A172 (cell line): ENCODE data around the gene GAN. TPM values are rescaled to one million over a fixed set of nuclear protein-coding genes. Genes with fewer than 3 reads are reported as not detected.
"Not testable (repeated sequence)": the region's sequence is repeated elsewhere in the genome, so short reads cannot be mapped to it uniquely, and the experiment has no call there.

Experiments
- DNase-seq: peaks from one replicate; pipeline ENCODE4 v3.0.0-alpha.2; 2015; ENCODE audit warnings: low spot score
- total RNA-seq: library from RNA; depleted of rRNA; stranded (reverse); fragments of >200 nt; shearing (Covaris generic); gene quantifications from 2 replicates; pipeline ENCODE4 v1.2.3, GENCODE V29; 2014

The GAN gene
- total RNA-seq, 1 experiment from 2014 or later = 12.7 TPM

DNA sequence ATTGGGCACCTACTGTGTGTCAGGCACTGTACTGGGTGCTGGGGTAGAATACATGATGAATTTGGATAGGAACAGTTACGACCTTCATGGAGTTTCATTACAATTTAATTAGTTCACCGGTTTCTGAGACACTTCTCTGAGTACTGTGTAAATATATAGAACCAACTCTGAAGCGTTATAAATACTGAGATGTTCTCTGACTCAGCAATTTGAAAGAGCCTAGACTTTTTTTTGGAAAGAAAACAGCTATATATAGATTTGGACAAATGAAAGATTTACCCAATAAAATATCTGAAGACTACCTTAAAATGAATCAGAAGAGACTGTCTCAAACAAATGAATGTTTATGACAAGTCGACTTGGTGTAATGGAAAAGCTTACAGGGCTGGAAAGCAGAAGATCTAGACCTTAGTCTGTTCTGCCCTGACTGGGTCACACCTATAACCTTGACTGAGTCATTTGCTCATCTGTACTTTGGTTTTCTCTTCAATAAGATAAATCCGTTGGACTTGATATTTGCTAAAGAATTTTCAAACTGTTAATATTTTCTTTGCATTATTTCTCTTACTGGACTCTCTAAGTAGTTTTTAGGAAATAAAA, 4.6 kb upstream of the GAN start:
- no peak for DNase-seq

DNA sequence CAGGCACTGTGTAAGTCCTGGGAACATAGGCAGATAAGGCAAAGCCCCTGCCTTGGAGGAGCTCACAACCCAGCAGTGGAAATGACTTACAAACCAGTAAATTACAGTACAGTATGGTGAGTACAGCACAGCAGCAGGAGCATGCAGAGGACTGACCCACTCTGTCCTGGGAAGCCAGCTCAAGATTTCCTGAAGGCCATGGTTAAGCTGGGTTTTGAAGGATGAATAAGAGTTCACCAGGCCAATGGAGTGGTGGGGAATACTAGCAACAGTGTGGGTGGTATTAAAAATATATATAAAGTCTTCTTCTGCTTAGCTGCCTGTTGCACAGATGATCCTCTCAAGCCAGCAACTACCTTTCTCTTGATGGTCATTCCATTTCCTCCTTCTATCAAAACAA, 3.0 kb upstream of the GAN start:
- no peak for DNase-seq

DNA sequence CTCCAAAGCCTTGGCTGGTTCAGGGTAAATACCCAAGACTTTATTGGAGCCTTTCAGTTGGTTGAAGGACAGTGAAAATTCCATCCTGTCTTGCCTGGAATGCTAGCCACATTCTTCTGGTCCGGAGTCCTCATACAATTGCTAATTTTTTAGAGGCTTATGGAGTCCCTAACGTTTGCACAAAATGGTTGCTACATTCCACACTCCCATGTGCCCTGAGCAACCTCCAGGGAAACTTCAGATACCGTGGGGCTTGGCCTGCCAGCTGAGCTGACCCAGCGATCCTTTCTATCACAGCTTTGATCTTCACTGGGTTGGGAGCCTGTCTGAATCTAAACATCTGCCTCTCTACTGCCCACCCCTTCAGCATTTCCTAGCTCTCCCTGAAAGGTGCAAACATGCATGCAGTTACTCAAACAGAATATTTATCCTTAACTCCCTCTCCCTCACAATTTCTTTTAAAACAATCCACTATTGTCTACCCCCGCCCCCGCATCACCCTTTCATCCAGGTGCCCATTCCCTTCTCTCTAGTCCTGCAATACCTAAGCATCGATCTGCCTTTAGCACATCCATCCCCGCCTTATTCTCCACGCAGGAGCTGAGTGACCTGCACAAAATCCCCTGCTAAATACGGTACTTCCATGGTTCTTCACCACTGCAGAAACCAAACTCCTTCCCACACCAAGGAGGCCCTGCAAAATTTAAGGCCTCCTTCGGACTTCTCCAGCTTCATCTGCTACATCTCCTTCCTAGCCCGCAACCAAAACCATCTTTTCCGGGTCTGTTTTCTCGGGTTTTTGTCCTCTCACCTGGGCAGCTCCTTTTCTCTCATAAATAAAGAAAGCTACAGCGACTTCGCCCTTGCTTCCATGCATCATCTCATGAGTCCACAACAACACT, 810 bp upstream of the GAN start:
- no peak for DNase-seq

DNA sequence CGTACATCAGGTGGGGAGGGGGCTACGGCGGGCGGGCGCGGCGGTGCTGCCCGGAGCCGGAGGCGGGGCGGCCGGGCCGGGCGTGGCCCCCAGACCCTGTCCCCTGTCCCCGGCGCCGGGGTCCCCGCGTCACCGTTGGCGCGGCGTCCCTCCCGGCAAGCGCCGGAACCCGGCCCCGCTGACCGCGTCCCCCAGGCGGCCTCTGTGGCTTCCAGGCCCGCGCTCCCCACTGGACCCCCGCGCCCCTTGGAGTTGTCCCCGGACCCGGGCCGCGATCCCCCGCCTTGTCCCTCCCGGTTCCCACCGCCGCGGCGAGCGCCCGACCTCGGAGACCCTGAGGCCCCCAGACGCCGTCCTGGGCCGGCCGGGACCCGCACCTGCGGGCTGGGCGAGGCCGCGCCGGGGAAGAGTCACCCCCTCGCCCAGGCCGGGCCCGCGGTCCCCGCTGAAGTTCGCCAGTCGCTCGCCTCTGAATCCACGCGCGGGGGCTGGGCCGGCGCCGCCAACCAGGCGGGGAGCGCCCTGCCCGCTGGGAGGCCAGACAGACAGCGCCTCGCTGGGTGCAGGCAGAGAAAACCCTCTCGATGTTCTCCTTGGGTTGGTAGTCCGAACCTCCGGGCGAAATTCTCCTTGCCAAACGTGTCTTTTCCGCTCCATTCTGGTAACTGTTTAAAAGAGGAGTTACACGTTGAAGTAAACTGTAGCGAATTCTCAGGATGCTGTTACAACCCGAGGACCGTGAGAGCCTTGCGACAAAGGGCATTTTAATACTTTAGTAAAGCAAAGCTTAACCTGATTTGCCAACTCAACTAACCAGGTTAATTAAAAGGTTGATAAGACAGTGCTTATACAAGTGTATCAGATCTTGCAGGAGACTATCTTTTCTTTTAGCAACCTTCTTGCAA, 761 bp downstream of the GAN start:
- no peak for DNase-seq

DNA sequence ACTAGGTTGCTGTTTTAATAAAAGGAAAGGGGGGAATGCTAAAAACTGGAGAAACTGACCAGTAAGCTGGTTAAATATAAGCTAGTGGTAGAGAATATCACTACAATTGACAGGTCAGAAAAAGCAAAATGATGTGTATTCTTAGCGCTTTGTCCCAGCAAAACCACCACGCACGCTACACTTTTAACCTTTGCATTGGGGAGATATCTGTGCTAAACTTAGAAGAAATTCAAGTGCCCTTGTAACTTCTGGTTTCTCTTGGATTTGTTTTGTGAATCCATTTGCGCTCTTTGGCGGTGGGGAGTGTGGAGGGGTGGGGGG, 1.4 kb downstream of the GAN start:
- DNase-seq = no peak

DNA sequence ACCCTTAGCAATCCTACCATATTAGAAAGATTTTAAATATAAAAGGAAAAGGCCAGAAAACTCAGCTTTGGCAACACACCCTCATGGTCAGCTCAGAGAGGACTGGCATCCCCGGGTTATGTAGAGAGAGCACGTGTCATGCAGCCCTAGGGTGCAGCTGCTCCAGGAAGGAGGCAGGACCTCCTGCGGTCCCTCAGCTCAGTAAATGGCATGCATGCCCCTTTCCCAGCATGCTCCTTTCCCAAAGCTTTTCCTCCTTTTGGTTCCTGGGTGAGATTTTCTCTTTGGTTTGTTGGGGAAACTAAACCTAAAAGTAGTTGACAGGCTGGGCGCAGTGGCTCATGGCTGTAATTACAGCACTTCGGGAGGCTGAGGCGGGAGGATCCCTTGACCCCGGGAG, 3.9 kb downstream of the GAN start:
- DNase-seq = no peak

DNA sequence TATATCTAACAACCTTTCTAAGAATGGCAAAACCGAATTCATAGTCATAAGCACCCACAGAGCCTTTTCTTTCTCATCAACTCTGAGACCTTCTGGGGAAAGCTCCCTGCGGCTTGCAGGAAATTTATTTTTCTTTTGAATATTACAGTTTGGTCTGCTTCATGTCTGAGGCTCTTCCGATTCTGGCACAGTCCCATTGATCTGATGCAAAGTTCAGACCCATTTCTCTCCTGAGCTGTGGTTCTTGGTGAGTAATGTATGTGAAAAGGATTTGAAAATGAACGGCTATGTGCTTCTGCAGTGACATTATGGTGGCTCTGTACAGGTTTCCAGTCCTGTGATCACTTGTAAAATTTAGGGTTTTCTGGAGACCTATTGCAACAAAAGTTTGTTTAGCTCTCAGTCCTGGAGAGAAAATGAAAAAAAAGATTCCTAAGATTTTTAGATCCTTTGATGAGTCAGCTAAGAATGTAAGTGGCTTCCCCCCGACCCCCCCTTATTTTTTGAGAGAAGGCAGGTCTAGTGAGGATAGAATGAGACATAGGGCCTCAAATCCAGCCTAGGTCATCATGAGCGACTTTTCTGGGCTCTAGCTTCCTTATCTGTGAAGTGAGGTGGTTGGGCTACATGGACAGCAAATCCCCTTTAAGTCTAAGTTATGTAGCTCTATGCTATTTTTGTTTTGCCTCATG, 4.6 kb downstream of the GAN start:
- peak; percentile 63 for DNase-seq

DNA sequence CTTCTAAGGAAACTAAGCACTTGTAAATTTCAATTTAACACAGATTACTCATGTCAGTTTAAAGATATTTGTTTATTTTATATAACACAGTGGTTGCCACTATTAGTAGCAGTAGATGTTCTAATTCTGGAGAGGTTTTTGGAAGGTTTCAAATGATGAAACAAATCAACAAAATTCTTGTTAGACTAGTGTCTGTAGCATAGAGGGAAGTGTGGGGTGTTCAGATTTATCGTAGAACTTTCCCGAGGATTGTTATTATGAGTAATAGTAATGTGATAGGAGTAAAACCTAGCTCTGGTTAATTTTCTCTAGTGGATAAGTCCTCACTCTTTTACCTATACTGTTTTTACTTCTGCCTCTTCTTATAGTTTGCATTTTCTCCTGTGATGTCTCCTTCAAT, 6.3 kb downstream of the GAN start:
- no peak for DNase-seq

DNA sequence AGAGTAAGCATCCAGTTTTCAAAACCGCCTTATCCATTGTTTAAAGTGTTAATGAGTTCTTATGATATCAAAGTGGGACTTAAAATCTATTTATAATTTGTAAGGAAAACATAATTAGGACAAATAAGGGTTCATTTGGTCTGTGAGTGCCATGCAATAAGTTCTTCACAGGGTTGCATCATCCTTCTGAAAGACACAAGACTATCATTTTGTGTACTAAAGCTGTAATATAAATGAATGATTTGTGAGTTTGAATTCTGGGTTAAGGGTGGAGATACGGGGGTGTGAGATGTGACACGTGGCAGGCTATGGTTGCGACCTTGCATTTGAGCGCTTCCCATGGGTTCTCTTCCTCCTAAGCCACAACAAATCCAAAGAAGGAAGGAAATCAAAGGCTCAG, 6.8 kb downstream of the GAN start:
- no peak for DNase-seq

DNA sequence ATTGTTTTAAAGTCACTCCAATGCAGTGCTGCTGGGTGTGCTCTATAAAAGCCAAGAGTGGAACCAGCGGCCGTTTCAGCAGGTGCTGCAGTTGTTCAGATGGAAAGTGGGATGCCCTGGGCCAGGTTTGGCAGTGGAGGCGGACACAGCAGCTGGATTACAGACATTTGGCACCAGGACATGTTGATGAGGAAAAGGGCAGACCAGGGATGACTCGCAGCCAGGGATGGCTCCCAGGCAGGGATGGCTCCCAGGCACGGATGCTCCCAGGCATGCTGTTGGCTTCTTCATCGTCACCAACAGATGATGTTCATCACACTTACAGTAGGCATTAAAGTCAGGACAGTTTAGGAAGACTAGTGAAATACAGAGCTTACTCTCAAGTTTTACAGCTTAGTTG, 10.0 kb downstream of the GAN start:
- no peak for DNase-seq

DNA sequence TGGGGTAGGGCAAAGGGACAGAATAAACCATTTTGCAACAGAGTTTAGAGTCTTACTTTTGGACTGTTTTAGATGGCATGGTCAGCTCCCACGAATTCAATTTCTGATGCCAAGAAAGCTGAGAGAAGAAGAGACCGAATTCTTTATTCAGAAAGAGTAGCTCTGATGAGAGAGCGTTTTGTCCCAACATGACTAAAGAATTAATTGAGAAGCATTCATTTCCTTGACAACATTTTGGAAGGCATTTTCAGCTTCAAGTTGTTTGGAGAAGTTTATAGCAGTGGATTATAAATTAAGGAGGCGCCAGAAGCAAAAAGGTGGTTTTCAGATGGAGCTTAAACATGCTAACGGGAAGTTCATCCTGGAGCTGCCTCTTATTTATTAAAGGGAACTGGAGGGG, 12.2 kb downstream of the GAN start:
- no peak for DNase-seq

DNA sequence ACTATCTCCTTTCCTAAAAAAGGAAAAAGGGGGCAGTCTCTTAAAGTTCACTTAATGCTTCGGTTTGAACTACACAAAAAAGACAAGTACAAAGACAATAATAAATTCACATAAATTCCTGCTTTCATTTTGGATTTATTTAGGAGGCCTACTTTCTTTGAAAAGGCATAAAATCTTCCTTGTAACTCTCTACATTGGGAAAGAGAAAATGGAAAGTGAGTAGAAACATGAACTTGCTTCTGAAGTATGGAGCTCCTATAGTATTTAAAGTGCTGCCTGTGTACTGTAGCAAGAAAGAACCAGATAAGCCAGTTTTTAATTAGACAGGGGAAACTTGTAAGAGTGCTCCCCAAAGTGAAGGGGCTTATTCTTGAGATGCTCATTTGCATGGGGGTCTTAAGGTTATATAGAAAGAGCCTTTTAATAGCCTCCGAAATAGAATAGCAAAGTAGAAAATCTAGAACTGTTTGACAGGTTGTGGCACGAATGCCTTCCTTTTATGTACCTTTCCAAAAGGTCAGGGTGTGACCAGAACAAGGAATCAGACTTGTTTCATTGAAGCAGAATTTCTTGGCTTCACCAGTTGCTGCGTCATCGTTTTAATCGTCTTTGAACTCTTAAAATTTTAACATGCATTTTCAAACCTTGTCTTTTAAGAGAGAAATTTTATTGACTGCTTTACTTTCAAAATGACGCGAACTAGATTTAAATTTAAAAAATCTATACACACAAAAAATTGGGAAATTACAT, 12.9 kb downstream of the GAN start:
- no peak for DNase-seq

DNA sequence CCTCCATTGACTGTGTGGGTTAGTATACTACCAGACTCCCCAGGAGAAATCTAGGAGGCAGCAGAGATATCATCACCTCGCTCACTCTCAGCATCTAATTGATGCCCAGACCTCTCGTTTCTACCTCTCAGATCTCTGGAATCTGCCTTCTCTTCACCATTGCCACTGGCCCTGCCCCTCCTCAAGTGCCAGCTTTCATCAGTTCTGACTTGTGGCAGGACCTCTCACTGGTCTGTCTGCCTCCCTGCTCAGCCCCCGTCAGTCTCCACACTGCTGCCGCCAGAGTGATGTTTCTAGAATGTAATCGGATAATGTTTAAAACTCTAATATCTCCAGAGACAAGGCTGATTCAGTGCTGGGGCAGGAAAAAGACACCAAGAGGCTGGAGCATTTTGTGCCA, 15.2 kb downstream of the GAN start:
- no peak for DNase-seq

DNA sequence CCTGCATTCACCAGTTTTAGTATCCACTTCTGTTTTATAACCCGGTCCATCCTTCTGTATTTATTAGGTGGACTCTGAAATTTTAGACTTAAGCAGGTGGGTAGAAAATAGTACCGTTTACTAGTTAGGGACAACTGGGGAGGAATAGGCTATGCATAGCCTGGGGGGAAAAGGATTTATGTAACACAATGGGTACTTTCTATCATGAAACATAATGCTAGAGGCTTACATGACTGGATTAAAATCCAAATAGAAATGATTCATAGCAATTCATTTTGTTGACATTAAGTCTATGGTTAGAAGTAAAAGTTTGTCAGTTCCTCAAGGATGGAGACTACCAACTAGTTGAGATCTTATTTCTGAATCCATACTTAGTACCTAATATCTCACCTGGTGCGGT, 18.6 kb downstream of the GAN start:
- no peak for DNase-seq

DNA sequence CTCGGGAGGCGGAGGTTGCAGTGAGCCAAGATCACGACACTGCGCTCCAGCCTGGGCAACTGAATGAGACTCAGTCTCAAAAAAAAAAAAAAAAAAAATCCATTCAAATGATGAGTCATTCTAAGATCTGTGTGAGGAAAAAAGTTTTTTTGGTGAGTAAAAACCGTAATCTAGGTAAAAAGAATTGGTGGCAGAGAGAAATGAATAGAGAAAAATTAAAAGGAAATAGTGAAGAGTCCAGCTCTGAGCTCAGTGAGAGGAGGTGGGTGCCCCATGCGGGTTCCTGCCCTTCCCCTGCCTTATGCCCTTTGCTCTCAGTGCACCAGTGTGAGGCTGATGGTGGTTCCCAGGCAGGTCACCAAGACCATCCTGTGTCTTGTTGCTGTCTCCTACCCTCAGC, 20.9 kb downstream of the GAN start:
- DNase-seq = no peak

DNA sequence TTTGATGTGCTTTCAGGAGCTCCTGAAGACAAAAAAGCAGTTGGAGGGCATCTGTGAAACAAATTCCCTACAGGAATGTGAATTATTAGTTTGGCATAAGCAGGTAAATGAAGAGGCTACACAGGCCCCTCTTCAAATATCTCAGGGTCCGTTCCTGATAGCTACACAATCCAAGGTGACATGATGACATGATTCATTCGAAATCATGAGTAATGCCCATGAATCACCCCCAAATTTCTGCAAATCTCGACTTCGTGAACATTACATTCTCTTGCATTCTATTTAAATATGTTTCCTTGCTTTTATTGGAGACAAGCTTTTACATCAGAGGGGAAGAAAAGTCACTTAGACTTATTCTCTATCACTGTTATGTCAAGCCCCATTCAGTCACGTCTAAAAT, 22.3 kb downstream of the GAN start:
- no peak for DNase-seq

DNA sequence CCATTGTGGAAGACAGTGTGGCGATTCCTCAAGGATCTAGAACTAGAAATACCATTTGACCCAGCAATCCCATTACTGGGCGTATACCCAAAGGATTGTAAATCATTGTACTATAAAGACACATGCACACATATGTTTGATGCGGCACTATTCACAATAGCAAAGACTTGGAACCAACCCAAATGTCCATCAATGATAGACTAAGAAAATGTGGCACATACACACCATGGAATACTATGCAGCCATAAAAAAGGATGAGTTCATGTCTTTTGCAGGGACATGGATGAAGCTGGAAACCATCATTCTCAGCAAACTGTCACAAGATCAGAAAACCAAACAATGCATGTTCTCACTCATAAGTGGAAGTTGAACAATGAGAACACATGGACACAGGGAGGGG, 30.4 kb downstream of the GAN start:
- not testable (repeated sequence) for DNase-seq

DNA sequence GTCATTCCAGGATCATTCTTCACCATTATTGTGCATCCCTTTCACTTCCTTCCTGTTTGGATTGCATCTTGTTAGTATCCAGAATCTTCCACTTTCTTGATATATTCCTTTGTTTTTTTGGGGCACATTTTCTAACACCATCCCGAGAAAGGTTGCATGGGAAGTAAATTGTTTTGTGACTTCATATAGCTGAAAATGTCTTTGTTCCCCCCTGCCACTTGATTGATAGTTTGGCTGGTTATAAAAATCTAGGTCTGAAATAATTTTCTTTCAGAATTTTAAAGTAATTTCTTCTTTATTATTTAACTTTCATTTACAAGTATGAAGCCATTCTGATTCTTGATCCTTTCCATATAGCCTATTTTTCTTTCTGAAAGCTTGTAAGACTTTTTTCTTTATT, 32.7 kb downstream of the GAN start:
- no peak for DNase-seq

DNA sequence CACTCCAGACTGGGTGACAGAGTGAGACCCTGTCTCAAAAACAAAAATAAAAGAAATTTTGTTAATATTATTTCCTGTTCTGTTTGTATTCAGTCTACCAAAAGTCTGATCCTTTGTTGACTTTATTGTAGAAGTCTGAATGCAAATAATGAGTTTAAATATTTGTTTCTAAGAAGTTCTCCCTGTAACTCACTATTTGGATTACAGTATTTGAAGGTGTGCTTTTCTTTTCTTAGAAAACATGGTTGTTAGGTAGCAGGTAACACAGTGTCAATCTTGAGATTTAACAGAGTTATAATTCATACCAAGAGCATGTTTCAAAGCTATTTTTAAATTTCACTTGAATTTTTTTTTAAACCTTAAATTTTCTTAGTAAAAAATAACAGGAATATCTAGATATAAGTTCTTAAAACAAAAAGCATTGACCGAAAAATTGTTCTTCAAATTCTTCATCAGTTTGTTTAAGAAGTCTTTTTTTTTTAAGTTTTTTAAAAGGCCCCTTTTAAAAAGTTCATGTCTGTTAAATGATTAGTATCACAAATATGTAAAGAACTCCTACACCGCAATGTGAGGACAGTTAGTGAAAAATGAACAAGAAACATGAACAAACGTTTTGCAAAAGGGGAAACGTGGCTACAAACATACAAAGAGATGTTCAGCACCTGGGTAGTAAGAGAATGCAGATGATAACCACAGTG, 35.0 kb downstream of the GAN start:
- no peak for DNase-seq

DNA sequence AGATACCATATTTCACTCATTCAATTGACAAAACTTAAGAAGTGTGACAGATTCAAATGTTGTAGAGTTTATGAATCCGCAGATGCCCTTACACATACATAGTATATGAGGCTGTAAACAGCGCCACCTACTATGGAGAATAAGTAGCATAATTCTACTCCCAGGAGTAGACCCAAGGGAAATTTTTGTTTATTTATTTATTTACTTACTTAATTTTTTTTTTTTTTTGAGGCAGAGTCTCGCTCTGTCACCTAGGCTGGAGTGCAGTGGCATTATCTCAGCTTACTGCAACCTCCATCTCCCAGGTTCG, 35.5 kb downstream of the GAN start:
- no peak for DNase-seq

DNA sequence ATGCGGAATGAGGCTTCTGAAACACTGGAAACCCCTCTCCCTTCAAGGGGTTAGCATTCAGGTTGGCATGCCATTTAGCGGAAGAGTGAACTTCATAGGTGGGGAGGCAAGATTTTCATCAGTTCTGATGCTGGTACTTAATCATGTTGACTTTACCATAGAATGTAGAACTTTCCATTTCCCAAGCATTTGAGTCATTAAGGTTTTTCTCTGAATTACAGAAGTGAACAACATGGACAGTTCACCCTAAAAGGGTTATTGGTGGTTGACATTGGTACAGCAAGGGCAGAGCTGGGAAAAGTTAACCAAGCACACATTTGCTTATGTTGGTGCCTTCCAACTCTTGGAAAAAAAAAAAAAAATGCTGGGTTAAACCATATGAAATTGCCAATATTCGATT, 39.1 kb downstream of the GAN start:
- no peak for DNase-seq
